RWPE1 (cell line): ENCODE data around the gene GABRG3.

ENCODE experiments used
- CTCF ChIA-PET: fragments of 350-600 bp; sonication (Branson Sonifier 250); formaldehyde crosslinking; extraction: SDS; loops from one replicate; lab custom pipeline; 2021; lab: Yijun Ruan, JAX
- POLR2A ChIA-PET: fragments of 400-600 bp; formaldehyde crosslinking; extraction: SDS; loops from one replicate; lab custom pipeline; 2020; ENCODE audit warnings: antibody characterized with exemption; ENCODE audit not compliant: low non-redundant PET; lab: Yijun Ruan, JAX
- DNase-seq: peaks from one replicate; pipeline ENCODE4 v3.0.0; 2012; ENCODE audit warnings: low spot score
- H3K27ac ChIP-seq: fragments of 450-650 bp; 2 replicates; pipeline ENCODE4 v1.5.1; 2017
- TF ChIP-seq, protein P1 (sequence below): fragments of 450-650 bp; conservative IDR thresholded peaks from 2 replicates; pipeline ENCODE4 v1.5.1; 2017; ENCODE audit warnings: low read depth, mild to moderate bottlenecking

Gene GABRG3

DNA sequence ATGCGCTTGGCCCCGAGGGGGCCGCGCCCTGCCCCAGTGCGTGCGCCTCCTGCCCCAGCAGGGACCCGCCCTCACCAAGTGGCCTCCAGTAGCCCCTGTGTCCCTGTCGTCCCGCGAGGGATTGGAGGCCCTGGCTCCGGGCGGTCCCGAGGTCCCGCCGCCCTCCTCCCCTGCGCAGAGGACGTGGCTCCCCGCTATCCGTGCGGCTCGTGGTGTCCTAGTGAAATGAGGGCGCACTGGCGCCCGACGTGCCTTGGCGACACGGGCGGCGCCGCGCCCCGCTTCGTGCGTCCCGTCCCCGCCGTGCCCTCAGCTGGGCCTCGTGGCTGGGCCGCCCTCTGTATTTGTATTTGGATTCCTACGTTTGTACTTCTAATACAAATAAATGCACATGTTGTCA, 570.6 kb downstream of the GABRG3 start:
- H3K27ac ChIP-seq: no peak overlapping the region
- TF ChIP-seq, protein P1, sequence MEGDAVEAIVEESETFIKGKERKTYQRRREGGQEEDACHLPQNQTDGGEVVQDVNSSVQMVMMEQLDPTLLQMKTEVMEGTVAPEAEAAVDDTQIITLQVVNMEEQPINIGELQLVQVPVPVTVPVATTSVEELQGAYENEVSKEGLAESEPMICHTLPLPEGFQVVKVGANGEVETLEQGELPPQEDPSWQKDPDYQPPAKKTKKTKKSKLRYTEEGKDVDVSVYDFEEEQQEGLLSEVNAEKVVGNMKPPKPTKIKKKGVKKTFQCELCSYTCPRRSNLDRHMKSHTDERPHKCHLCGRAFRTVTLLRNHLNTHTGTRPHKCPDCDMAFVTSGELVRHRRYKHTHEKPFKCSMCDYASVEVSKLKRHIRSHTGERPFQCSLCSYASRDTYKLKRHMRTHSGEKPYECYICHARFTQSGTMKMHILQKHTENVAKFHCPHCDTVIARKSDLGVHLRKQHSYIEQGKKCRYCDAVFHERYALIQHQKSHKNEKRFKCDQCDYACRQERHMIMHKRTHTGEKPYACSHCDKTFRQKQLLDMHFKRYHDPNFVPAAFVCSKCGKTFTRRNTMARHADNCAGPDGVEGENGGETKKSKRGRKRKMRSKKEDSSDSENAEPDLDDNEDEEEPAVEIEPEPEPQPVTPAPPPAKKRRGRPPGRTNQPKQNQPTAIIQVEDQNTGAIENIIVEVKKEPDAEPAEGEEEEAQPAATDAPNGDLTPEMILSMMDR: no peak
- CTCF ChIA-PET: no interaction called here
- POLR2A ChIA-PET: no interaction called here
- no peak for DNase-seq

DNA sequence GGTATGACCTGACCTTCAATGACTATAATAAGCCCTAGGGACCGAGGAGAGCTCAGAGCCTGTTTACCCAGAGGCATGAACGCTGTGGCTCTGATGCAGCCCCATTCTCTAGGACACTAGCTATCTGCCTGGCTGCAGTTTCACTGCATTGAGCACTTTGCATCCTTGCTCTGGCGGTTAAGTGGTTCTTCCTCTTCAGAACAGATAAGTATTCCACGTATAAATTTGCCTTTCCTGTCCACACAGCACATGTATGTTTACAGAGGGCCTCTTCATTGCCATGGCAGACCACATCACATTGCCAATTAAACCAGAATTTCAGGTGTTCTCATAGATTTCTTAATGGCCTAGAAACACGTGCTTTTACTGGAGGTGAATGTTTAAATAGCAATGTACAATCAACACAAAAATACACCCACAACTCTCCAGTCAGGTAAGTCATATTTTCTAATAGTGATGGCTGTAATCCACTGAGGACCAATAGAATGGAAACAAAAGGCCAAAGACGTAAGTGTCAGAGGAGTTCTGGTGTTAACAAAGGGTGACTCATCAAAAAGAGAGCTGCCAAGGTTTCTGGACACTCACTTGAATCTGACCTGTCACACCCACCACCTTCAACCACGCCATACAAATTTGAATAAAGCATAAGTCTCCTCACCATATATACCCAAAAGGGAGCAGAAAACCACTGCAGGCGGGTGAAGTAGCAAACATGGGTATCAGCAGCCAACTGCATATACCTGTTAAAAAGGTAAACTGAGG, 574.7 kb downstream of the GABRG3 start:
- no peak overlapping the region for H3K27ac ChIP-seq
- no peak for DNase-seq
- TF ChIP-seq, protein P1: no peak
- ChIA-PET POLR2A (no interaction called here), CTCF (no interaction called here)

DNA sequence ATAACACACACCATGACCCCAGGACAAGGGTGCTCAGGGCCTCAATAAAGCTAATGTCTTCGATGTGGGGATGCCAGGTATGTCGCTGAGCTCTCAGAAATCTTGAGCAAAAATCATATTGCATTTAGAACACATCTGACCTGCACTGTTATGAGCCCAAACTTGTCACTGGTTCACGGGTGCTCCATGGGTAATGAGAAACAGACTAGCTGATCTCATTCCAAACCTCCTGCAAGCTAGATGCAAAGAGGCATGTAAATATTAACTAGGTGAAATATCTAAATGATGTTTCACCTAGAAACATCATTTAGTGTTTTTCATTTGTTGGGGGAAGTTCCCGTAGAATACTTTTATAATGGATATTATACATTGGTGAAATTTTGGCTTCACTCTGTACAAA, 578.8 kb downstream of the GABRG3 start:
- CTCF ChIA-PET: no interaction called here
- H3K27ac ChIP-seq: no peak overlapping the region

DNA sequence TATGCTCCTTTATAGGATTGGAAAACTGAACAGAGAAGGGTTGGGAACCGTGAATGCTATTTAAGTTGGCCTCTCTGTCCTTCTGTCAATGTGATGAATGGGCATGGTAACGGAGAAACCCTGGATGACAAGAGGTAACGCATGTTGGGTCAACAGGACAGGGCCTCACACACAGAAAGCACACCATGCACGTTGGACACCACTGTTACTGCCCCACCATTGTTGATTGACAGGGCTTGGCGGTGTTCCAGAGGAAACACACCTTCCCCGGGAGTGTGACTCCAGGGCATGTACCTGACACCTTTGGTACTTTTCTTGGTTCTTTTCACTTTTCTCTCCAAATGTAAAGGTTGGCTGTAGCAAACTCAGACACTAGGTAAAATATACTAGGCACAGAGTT, 579.7 kb downstream of the GABRG3 start:
- CTCF ChIA-PET: no interaction called here
- TF ChIP-seq, protein P1: no peak
- POLR2A ChIA-PET: no interaction called here
- no peak for DNase-seq
- H3K27ac ChIP-seq: no peak overlapping the region

More for the DNA sequence above, 578.8 kb downstream of the GABRG3 start:
- POLR2A ChIA-PET: no interaction called here
- DNase-seq: no peak
- TF ChIP-seq, protein P1: no peak

DNA sequence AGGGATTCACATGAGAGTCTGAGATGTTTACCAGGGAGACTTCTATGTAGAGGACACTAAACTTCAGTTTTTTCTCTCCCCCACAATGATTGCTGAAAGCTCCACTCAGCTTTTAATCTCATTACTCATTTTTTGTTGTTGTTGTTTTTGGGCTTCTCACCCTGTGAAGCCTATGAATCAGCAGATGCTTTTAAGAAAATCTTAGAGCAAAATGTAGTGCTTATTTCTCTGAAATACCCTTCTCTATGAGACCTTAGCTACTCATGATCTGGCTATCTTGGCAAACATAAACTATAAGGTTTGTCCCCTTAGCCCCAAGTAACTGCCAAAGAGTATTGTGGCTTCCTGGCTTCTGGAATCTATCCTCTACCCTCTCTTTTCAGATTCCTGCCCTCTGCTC, 590.8 kb downstream of the GABRG3 start:
- H3K27ac ChIP-seq: no peak overlapping the region
- ChIA-PET CTCF (no interaction called here), POLR2A (no interaction called here)
- TF ChIP-seq, protein P1: no peak
- no peak for DNase-seq

DNA sequence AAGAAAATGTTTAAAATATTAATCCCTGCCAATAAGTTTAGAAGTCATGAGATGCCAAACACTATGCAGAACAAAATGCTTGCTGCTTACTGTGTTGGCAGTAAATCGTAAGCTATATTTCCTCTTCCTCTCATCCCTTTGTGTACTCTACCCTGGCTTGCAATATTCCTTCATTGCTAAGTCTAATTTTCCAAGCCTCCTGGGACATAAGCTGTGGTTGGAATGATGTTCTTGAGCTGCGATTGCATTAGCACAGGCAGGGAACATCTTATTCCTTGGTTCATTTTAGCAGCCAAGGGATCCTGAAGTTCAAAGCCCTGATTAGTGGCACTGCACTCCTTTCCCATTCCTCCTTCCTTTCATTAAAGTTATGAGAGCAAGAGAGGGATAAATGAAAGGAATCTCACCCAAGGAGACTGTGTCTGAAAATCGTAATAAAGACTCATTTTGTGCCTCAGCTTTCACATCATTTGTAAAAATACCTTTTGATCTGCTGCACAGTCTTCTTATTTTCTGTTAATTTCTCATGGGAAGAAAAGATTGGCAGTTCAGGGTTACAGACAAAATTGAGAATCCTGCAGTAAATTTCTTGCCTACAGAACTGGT, 592.9 kb downstream of the GABRG3 start:
- ChIA-PET CTCF (no interaction called here), POLR2A (no interaction called here)
- TF ChIP-seq, protein P1: no peak
- no peak for DNase-seq
- H3K27ac ChIP-seq: no peak overlapping the region
